Fibroblast of lung (primary cell): ENCODE data around the gene BDH1. TPM values are rescaled to one million over a fixed set of nuclear protein-coding genes. Genes with fewer than 3 reads are reported as not detected.
"Not testable (repeated sequence)": the region's sequence is repeated elsewhere in the genome, so short reads cannot be mapped to it uniquely, and the experiment has no call there.

ENCODE experiments used
- DNase-seq, 2 donors: peaks; one replicate each; pipeline versions ENCODE4 v3.0.0 to v3.0.0-alpha.2; 2010; ENCODE audit warnings: low read depth in 2 of 2
- H2AFZ ChIP-seq: 2 replicates; pipeline ENCODE4 v1.5.1; 2012; ENCODE audit warnings: low read length, control low read depth, inconsistent platforms
- H3K27ac ChIP-seq: 2 replicates; pipeline ENCODE4 v1.5.1; 2011; ENCODE audit warnings: low read length, control low read depth; ENCODE audit not compliant: insufficient read depth
- H3K27me3 ChIP-seq: 2 replicates; pipeline ENCODE4 v1.5.1; 2011; ENCODE audit warnings: mild to moderate bottlenecking, low read length; ENCODE audit not compliant: control insufficient read depth, insufficient read depth
- H3K36me3 ChIP-seq: 2 replicates; pipeline ENCODE4 v1.5.1; 2011; ENCODE audit warnings: low read length; ENCODE audit not compliant: control insufficient read depth, insufficient read depth
- H3K4me1 ChIP-seq: 2 replicates; pipeline ENCODE4 v1.5.1; 2011; ENCODE audit warnings: low read length; ENCODE audit not compliant: control insufficient read depth, insufficient read depth; ENCODE audit errors: extremely low read depth
- H3K4me2 ChIP-seq: 2 replicates; pipeline ENCODE4 v1.5.1; 2011; ENCODE audit warnings: low read length, control low read depth; ENCODE audit not compliant: insufficient read depth; ENCODE audit errors: extremely low read depth
- H3K4me3 ChIP-seq, 4 experiments: fragments of 200-600 bp in 1 of 4; sonication (generic) in 1 of 4; replicated peaks in 1 of 4; 2 replicates each; pipeline ENCODE4 v1.5.1; 2011 to 2016; ENCODE audit warnings: low read length in 4 of 4, low read depth in 3 of 4, mild to moderate bottlenecking in 3 of 4, control low read depth in 2 of 4, inconsistent platforms in 1 of 4, mixed read lengths in 1 of 4; ENCODE audit not compliant: insufficient read depth in 1 of 4; ENCODE audit errors: control extremely low read depth in 1 of 4
- H3K79me2 ChIP-seq: 2 replicates; pipeline ENCODE4 v1.5.1; 2012; ENCODE audit warnings: mild to moderate bottlenecking, low read length, inconsistent platforms; ENCODE audit not compliant: control insufficient read depth, insufficient read depth
- H3K9ac ChIP-seq: 2 replicates; pipeline ENCODE4 v1.5.1; 2011; ENCODE audit warnings: mild to moderate bottlenecking, low read length, control low read depth; ENCODE audit not compliant: insufficient read depth
- H3K9me3 ChIP-seq: 2 replicates; pipeline ENCODE4 v1.5.1; 2012; ENCODE audit warnings: low read depth, low read length; ENCODE audit not compliant: control insufficient read depth, insufficient read depth
- H4K20me1 ChIP-seq: 2 replicates; pipeline ENCODE4 v1.5.1; 2011; ENCODE audit warnings: low read length; ENCODE audit not compliant: control insufficient read depth, insufficient read depth; ENCODE audit errors: extremely low read depth
- EZH2 ChIP-seq: IDR thresholded peaks from 2 replicates; pipeline ENCODE4 v1.5.1; 2012; ENCODE audit warnings: low read length, control low read depth, mild to moderate bottlenecking; ENCODE audit errors: missing control alignments
- polyA plus RNA-seq, 2 donors: library from polyadenylated mRNA; depleted of rRNA in 1 of 2; stranded (reverse) in 1 of 2; unstranded in 1 of 2; fragments of >200 nt; gene quantifications; 2 replicates each; pipeline ENCODE4 v1.2.1, GENCODE V29; 2011 to 2012; ENCODE audit warnings: missing spikeins in 1 of 2
- total RNA-seq: library from RNA; depleted of rRNA; stranded (reverse); fragments of >200 nt; gene quantifications from 2 replicates; pipeline ENCODE4 v1.2.1, GENCODE V29; 2014
- TF ChIP-seq, protein P1 (sequence below), 2 donors: IDR thresholded peaks in 1 of 2; conservative IDR thresholded peaks in 1 of 2; 1 replicate in 1 of 2; 2 replicates in 1 of 2; pipeline ENCODE4 v1.5.1; 2011 to 2012; ENCODE audit warnings: low read length in 2 of 2, control low read depth in 1 of 2, inconsistent platforms in 1 of 2, low read depth in 1 of 2, mild to moderate bottlenecking in 1 of 2

Gene BDH1
- total and polyA plus RNA-seq, 2 donors (not counting 1 experiment from before 2014, with no cell fraction given): 0.66 to 3.1 TPM

DNA sequence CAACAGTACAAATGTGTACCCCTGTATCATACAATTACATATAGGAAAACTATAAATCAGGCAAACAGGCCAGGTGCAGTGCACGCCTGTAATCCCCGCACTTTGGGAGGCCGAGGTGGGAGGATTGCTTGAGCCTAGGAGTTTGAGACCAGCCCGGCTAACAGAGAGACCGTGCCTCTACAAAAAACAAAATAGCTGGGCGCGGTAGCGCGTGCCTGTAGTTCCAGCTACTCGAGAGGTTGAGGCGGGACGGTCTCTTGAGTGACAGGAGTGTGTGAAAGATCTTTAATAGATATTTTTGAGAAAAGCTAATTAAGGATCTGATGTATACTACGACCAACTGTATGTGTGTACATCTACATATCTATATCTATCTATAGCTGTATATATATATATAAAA lies 33.8 kb upstream of the BDH1 start:
- Histone ChIP-seq H3K79me2 (no peaks in the 10 kb centered on the region), H2AFZ (no peak overlapping the region), H3K27me3 (peaks cover 3% of the 10 kb centered on the region), H3K4me2 (no peak overlapping the region), H4K20me1 (no peaks in the 10 kb centered on the region), H3K9ac (no peak overlapping the region), H3K9me3 (no peaks in the 10 kb centered on the region), H3K36me3 (no peaks in the 10 kb centered on the region), H3K27ac (no peak overlapping the region), H3K4me3 (no peak overlapping the region), H3K4me1 (no peaks in the 10 kb centered on the region)
- no peak for DNase-seq
- TF ChIP-seq EZH2: no peak
- TF ChIP-seq, protein P1, sequence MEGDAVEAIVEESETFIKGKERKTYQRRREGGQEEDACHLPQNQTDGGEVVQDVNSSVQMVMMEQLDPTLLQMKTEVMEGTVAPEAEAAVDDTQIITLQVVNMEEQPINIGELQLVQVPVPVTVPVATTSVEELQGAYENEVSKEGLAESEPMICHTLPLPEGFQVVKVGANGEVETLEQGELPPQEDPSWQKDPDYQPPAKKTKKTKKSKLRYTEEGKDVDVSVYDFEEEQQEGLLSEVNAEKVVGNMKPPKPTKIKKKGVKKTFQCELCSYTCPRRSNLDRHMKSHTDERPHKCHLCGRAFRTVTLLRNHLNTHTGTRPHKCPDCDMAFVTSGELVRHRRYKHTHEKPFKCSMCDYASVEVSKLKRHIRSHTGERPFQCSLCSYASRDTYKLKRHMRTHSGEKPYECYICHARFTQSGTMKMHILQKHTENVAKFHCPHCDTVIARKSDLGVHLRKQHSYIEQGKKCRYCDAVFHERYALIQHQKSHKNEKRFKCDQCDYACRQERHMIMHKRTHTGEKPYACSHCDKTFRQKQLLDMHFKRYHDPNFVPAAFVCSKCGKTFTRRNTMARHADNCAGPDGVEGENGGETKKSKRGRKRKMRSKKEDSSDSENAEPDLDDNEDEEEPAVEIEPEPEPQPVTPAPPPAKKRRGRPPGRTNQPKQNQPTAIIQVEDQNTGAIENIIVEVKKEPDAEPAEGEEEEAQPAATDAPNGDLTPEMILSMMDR (conservative IDR thresholded peaks at IDR 0.05 in 1 of 2, IDR thresholded peaks at IDR 0.05 in 1 of 2; ENCODE audit: low read depth in 1 of 2, low read length in 2 of 2): no peak

DNA sequence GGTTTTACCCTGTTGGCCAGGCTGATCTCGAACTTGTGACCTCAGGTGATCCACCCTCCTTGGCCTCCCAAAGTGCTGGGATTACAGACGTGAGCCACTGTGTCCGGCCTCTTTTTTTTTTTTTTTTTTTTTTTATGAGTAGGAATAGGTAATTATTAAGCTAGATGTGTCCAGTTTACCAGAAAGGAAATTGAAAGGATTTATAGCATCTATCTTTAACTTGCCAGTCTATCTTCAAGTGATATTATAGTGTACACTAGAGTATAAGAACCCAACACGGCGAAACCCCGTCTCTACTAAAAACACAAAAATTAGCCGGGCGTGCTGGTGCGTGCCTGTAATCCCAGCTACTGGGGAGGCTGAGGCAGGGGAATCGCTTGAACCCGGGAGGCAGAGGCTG lies 31.0 kb upstream of the BDH1 start:
- not testable (repeated sequence) for H4K20me1 ChIP-seq, H3K9ac ChIP-seq, DNase-seq, H3K36me3 ChIP-seq, H3K4me1 ChIP-seq, H3K4me3 ChIP-seq, H3K79me2 ChIP-seq, H3K27ac ChIP-seq, H2AFZ ChIP-seq, H3K9me3 ChIP-seq, H3K4me2 ChIP-seq, H3K27me3 ChIP-seq

DNA sequence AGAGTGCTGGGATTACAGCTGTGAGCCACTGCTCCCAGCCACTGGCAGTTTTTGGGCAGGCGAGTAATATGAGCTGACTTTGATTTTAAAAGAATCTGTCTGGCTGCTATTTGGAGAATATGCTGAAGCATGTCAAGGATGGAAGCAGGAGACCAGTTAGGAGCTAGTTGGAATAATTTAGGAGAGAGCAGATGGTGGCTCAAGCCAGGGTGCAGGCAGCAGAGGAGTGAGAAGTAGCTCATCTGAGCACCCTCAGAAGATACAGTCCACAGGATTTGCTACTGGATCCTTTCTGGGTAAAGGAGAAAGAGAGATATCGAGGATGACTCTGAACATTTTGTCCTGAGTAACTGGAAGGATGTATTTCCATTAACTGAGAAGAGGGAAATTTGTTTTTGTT lies 30.4 kb upstream of the BDH1 start:
- H2AFZ ChIP-seq: no peak overlapping the region
- no peaks in the 10 kb centered on the region for H3K36me3 ChIP-seq

More for the DNA sequence above, 30.4 kb upstream of the BDH1 start:
- Histone ChIP-seq H3K79me2 (no peaks in the 10 kb centered on the region), H4K20me1 (no peaks in the 10 kb centered on the region), H3K27me3 (peaks cover 3% of the 10 kb centered on the region), H3K9me3 (no peaks in the 10 kb centered on the region), H3K4me1 (no peaks in the 10 kb centered on the region), H3K4me2 (no peak overlapping the region), H3K9ac (no peak overlapping the region), H3K27ac (no peak overlapping the region), H3K4me3 (no peak overlapping the region)
- DNase-seq: no peak
- TF ChIP-seq, protein P1 (conservative IDR thresholded peaks at IDR 0.05 in 1 of 2, IDR thresholded peaks at IDR 0.05 in 1 of 2; ENCODE audit: low read depth in 1 of 2, low read length in 2 of 2): no peak
- no peak for TF ChIP-seq EZH2
